Measurements from ENCODE around the gene CAMK2A.

CAMK2A gene

GRCh38 chr5:150179019-150179620 is 110.5 kb downstream of the CAMK2A start:
- no peaks in the 10 kb centered on the region for H3K9me3 ChIP-seq (ENCODE audit: control insufficient read depth, insufficient read depth, low read length)
- H3K36me3 ChIP-seq (ENCODE audit: insufficient read depth, low read length): no peaks in the 10 kb centered on the region
- no peaks in the 10 kb centered on the region for H3K4me1 ChIP-seq (ENCODE audit: insufficient read depth, low read length)
- H3K9ac ChIP-seq (ENCODE audit: low read depth, low read length): no peak overlapping the region

GRCh38 chr5:150178262-150178661 is 111.3 kb downstream of the CAMK2A start:
- Histone ChIP-seq H3K9ac (ENCODE audit: low read depth, low read length) (no peak overlapping the region), H3K9me3 (ENCODE audit: control insufficient read depth, insufficient read depth, low read length) (no peaks in the 10 kb centered on the region), H3K4me1 (ENCODE audit: insufficient read depth, low read length) (no peaks in the 10 kb centered on the region), H3K36me3 (ENCODE audit: insufficient read depth, low read length) (no peaks in the 10 kb centered on the region)

DNA sequence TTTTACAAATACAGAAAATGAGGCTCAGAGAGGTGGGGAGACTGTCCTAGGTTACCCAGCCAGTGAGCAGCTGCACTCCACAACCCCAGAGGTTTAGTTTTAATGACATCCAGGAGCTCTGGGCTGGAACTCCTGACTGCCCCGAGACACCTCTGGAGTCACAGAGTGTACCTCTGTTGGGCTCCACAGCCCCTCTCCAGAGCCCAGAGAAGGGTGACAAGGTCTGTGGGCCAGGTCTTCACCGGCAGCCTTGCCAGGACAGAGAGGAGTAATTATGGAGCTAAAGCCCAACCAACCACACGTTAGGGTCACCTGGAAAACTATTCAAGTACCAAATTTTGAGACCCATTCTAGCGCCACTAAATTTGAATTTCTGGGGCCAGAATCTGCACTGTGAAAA is 111.9 kb downstream of the CAMK2A start:
- Histone ChIP-seq H3K9me3 (ENCODE audit: control insufficient read depth, insufficient read depth, low read length) (no peaks in the 10 kb centered on the region), H3K36me3 (ENCODE audit: insufficient read depth, low read length) (no peaks in the 10 kb centered on the region), H3K4me1 (ENCODE audit: insufficient read depth, low read length) (no peaks in the 10 kb centered on the region), H3K9ac (ENCODE audit: low read depth, low read length) (no peak overlapping the region)

DNA sequence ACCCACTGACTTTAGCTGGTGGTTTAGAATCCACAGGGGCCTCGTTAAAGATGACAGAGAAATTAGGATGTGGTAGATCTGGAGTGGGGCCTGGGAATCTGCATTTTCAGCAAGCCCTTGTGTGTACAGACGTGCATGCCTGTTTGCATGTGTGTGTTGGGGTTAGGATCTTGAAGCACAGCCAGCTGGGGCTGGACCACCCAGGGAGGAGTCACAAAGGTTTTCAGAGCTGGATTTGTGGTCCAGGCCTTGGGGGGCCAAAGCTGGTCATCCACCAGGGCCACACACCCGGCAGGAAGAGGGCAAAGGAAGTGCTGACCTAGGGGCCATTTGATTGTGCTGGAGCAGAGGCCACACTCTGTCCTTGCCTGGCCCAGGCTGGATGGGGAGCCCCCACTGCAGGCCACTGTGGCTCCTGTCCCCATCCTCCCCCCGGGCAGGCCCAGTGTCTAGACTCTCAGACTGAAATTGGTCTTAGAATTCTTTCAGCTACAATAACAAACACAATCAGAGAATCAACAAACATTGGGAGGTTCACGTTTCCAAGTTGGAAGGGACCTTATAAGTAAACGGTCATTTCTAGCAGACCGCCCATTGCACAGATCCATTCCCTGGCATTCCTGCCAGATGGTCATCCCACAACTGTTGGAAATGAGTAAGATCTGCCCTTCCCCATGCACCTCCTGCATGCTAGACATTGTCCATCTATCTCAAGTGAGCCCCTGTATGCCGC is 112.7 kb downstream of the CAMK2A start:
- H3K9ac ChIP-seq (ENCODE audit: low read depth, low read length): no peak overlapping the region
- H3K9me3 ChIP-seq (ENCODE audit: control insufficient read depth, insufficient read depth, low read length): no peaks in the 10 kb centered on the region
- H3K4me1 ChIP-seq (ENCODE audit: insufficient read depth, low read length): no peaks in the 10 kb centered on the region
- H3K36me3 ChIP-seq (ENCODE audit: insufficient read depth, low read length): no peaks in the 10 kb centered on the region

DNA sequence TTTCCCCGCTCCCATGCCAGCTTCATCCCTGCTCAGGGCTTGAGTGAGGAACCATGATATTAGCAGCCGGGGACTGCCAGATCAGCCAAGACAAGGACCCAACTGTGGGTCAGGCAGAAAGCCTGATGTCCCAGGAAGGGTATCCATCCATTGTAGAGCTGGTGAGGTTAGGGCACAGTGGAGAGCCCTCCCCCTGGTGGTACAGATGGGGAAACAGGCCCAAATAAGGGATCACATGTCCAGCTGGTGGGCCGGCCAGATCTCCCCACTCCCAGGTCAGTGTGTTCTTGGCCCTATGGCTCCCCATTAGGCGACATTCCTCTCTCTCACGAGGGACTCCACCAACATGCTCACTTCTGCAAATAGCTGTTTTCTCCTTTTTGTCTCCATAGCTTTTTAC is 114.0 kb downstream of the CAMK2A start:
- no peaks in the 10 kb centered on the region for H3K9me3 ChIP-seq (ENCODE audit: control insufficient read depth, insufficient read depth, low read length)
- no peaks in the 10 kb centered on the region for H3K4me1 ChIP-seq (ENCODE audit: insufficient read depth, low read length)
- no peaks in the 10 kb centered on the region for H3K36me3 ChIP-seq (ENCODE audit: insufficient read depth, low read length)
- H3K9ac ChIP-seq (ENCODE audit: low read depth, low read length): no peak overlapping the region

DNA sequence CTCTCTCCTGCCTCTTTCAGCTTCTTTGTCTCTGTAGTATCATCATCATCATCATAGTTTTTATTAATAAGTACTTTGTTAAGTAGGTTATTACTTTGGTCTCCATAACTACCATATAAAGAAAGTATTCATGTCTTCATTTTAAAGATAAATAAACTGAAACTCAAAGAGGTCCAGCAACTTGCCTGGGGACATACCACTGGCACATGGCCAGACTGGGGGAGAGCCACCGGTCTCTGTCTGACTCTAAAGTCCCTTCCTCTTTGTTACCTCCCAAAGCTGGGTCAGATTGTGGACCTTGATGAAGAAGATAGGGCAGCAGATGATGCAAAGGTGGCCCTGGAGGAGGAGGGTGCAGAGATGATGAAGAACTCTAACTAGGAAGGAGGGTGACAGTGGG is 114.5 kb downstream of the CAMK2A start:
- Histone ChIP-seq H3K36me3 (ENCODE audit: insufficient read depth, low read length) (no peaks in the 10 kb centered on the region), H3K9me3 (ENCODE audit: control insufficient read depth, insufficient read depth, low read length) (no peaks in the 10 kb centered on the region), H3K4me1 (ENCODE audit: insufficient read depth, low read length) (no peaks in the 10 kb centered on the region), H3K9ac (ENCODE audit: low read depth, low read length) (no peak overlapping the region)

DNA sequence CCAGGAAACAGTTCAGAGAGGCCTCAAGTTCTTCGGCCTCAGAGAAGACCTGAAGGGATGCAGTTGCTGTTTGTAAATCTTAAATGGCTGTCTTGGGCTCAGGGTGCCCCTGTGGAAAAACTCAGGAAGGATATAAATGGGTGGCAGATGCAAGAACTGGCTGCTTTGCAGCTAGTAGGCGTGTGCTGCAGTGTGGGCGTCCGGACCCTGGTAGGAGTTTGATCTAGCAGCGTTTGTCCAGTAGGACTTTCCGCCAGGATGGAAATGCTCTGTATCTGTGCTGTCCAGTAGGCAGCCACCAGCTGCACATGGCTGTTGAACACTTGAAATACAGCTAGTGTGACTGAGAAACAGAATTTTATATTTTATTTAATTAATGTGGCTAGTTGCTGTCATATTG is 115.3 kb downstream of the CAMK2A start:
- H3K4me1 ChIP-seq (ENCODE audit: insufficient read depth, low read length): no peaks in the 10 kb centered on the region
- no peaks in the 10 kb centered on the region for H3K9me3 ChIP-seq (ENCODE audit: control insufficient read depth, insufficient read depth, low read length)
- H3K36me3 ChIP-seq (ENCODE audit: insufficient read depth, low read length): no peaks in the 10 kb centered on the region
- no peak overlapping the region for H3K9ac ChIP-seq (ENCODE audit: low read depth, low read length)

- Histone ChIP-seq H3K9ac (ENCODE audit: low read depth, low read length) (no peak overlapping the region), H3K4me1 (ENCODE audit: insufficient read depth, low read length) (peaks cover 4% of the 10 kb centered on the region; the same call in 1 of the 2 replicates), H3K9me3 (ENCODE audit: control insufficient read depth, insufficient read depth, low read length) (no peaks in the 10 kb centered on the region), H3K36me3 (ENCODE audit: insufficient read depth, low read length) (no peaks in the 10 kb centered on the region)
Measured at GRCh38 chr5:150173161-150173560, 116.4 kb downstream of the CAMK2A start.

DNA sequence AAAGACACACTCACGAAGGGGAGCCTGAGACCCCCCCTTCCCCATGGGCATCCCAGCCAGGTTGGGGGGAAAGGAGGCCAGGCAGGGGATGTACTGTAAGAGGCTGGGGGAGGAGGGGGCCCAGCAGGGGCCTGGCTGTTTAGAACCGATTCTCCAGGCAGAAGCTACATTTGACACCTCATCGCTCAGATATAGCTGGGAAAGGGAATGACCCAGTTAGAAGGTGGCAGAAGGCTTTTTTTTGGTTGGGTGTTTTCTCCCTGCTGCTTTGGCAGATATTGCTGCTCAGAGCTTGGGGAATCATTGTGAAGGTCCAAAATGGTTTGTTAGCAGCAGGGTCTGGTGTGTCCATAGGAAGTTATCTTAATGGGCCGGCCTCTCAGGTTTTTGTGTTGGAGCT is 117.0 kb downstream of the CAMK2A start:
- H3K9ac ChIP-seq (ENCODE audit: low read depth, low read length): no peak overlapping the region
- no peaks in the 10 kb centered on the region for H3K36me3 ChIP-seq (ENCODE audit: insufficient read depth, low read length)
- H3K4me1 ChIP-seq (ENCODE audit: insufficient read depth, low read length): peaks cover 10% of the 10 kb centered on the region; the same call in 1 of the 2 replicates
- H3K9me3 ChIP-seq (ENCODE audit: control insufficient read depth, insufficient read depth, low read length): no peaks in the 10 kb centered on the region

DNA sequence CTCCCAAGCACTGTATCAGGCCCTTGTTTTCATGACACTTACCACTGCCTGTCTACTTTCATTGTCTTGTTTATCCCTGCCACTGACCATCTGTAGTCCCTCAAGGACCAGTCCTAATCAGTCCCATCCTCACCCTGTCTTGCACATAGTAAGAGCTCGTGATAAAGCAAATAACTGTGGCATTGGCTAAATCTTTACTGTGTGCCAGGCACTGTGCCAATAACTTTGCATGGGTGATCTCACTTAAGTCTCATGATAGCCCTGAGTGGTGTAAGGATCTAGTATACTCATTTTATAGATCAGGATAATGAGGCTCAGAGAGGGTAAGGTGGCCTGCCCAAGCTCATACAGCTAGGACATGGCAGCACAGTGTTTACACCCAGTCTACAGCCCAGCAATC is 117.4 kb downstream of the CAMK2A start:
- Histone ChIP-seq H3K9me3 (ENCODE audit: control insufficient read depth, insufficient read depth, low read length) (no peaks in the 10 kb centered on the region), H3K9ac (ENCODE audit: low read depth, low read length) (no peak overlapping the region), H3K4me1 (ENCODE audit: insufficient read depth, low read length) (peaks cover 11% of the 10 kb centered on the region; the same call in 1 of the 2 replicates), H3K36me3 (ENCODE audit: insufficient read depth, low read length) (no peaks in the 10 kb centered on the region)
